HepG2 (cell line): ENCODE results near the gene SHANK2. TPM values are rescaled to one million over a fixed set of nuclear protein-coding genes. Genes with fewer than 3 reads are reported as not detected.

Experiments
- GMEB2 ChIP-seq: IDR thresholded peaks from 2 replicates; pipeline ENCODE4 v1.6.1; 2016; ENCODE audit warnings: missing biosample characterization, missing genetic modification reagents, low read depth
- HMG20A ChIP-seq: IDR thresholded peaks from 2 replicates; pipeline ENCODE4 v1.6.1; 2016; ENCODE audit warnings: borderline replicate concordance
- ISX ChIP-seq: sonication (generic); formaldehyde crosslinking; conservative IDR thresholded peaks from 2 replicates; pipeline ENCODE4 v1.5.0; 2020; ENCODE audit warnings: missing genetic modification reagents
- KDM3A ChIP-seq: IDR thresholded peaks from 2 replicates; pipeline ENCODE4 v1.6.1; 2018; ENCODE audit warnings: low read depth, missing compliant biosample characterization
- KMT2B ChIP-seq: IDR thresholded peaks from 2 replicates; pipeline ENCODE4 v1.6.1; 2016; ENCODE audit warnings: missing genetic modification reagents, missing compliant biosample characterization
- MAF1 ChIP-seq: sonication (generic); formaldehyde crosslinking; IDR thresholded peaks from 2 replicates; pipeline ENCODE4 v1.5.0; 2020; ENCODE audit warnings: missing genetic modification reagents, borderline replicate concordance
- MIXL1 ChIP-seq: IDR thresholded peaks from 2 replicates; pipeline ENCODE4 v1.6.1; 2016
- NFATC3 ChIP-seq: sonication (generic); formaldehyde crosslinking; IDR thresholded peaks from 2 replicates; pipeline ENCODE4 v1.5.1; 2020; ENCODE audit warnings: mild to moderate bottlenecking, missing genetic modification reagents
- PHF21A ChIP-seq: sonication (generic); formaldehyde crosslinking; IDR thresholded peaks from 2 replicates; pipeline ENCODE4 v1.5.0; 2020; ENCODE audit warnings: mild to moderate bottlenecking, missing genetic modification reagents
- RAD51 ChIP-seq: fragments of 450-650 bp; IDR thresholded peaks from 2 replicates; pipeline ENCODE4 v1.6.1; 2016; ENCODE audit warnings: borderline replicate concordance
- REL ChIP-seq: sonication (generic); formaldehyde crosslinking; conservative IDR thresholded peaks from 2 replicates; pipeline ENCODE4 v1.8.0; 2022; ENCODE audit warnings: mild to moderate bottlenecking, missing genetic modification reagents, moderate library complexity
- RORA ChIP-seq: sonication (generic); formaldehyde crosslinking; IDR thresholded peaks from 2 replicates; pipeline ENCODE4 v1.5.0; 2020; ENCODE audit warnings: mild to moderate bottlenecking, missing genetic modification reagents, moderate library complexity
- SUZ12 ChIP-seq: fragments of 150-350 bp; IDR thresholded peaks from 2 replicates; pipeline ENCODE4 v1.6.1; 2014; ENCODE audit warnings: low read depth, low read length
- TGIF2 ChIP-seq: IDR thresholded peaks from 2 replicates; pipeline ENCODE4 v1.6.1; 2016; ENCODE audit warnings: control low read depth, missing compliant biosample characterization
- TSC22D2 ChIP-seq: sonication (generic); formaldehyde crosslinking; IDR thresholded peaks from 2 replicates; pipeline ENCODE4 v1.5.1; 2020; ENCODE audit warnings: missing genetic modification reagents, mild to moderate bottlenecking, borderline replicate concordance
- YEATS4 ChIP-seq: sonication (generic); formaldehyde crosslinking; IDR thresholded peaks from 2 replicates; pipeline ENCODE4 v1.4.0; 2020; ENCODE audit warnings: missing genetic modification reagents, borderline replicate concordance
- ZBTB38 ChIP-seq: sonication (generic); formaldehyde crosslinking; IDR thresholded peaks from 2 replicates; pipeline ENCODE4 v1.5.1; 2020; ENCODE audit warnings: mild to moderate bottlenecking, missing genetic modification reagents
- ZIK1 ChIP-seq: sonication (generic); formaldehyde crosslinking; IDR thresholded peaks from 2 replicates; pipeline ENCODE4 v1.5.0; 2020; ENCODE audit warnings: mild to moderate bottlenecking, low read depth, missing genetic modification reagents, borderline replicate concordance
- ZNF251 ChIP-seq: sonication (generic); formaldehyde crosslinking; IDR thresholded peaks from 2 replicates; pipeline ENCODE4 v1.9.0; 2021; ENCODE audit warnings: mild to moderate bottlenecking, missing genetic modification reagents
- ZNF253 ChIP-seq: sonication (generic); formaldehyde crosslinking; IDR thresholded peaks from 2 replicates; pipeline ENCODE4 v1.8.0; 2022; ENCODE audit warnings: mild to moderate bottlenecking, missing genetic modification reagents, borderline replicate concordance
- polyA plus RNA-seq, 8 experiments: library from polyadenylated mRNA; depleted of rRNA in 3 of 8; stranded (reverse) in 7 of 8; unstranded in 1 of 8; fragments of >200 nt; fragmentation: Illumina TruSeq in 4 of 8; extraction: Trizol in 4 of 8; gene quantifications; 2 replicates each; pipeline versions ENCODE4 v1.2.1 to v1.2.3, GENCODE V29; 2011 to 2016; ENCODE audit warnings: low read depth in 4 of 8, missing spikeins in 1 of 8, mixed read lengths in 1 of 8; ENCODE audit not compliant: insufficient read depth in 1 of 8
- total RNA-seq, 5 experiments: library from RNA; depleted of rRNA; stranded (reverse); fragments of >200 nt; fragmentation: Illumina TruSeq; extraction: Trizol; gene quantifications; 2 replicates each; pipeline ENCODE4 v1.2.3, GENCODE V29; 2016; ENCODE audit warnings: low read depth in 1 of 5
- TF ChIP-seq, protein P1 (sequence below): sonication (generic); formaldehyde crosslinking; IDR thresholded peaks from 2 replicates; pipeline ENCODE4 v1.4.0; 2020; ENCODE audit warnings: missing genetic modification reagents
- TF ChIP-seq, protein P2 (sequence below): sonication (generic); formaldehyde crosslinking; IDR thresholded peaks from 2 replicates; pipeline ENCODE4 v1.4.0; 2020; ENCODE audit warnings: missing genetic modification reagents
- TF ChIP-seq, protein P3 (sequence below): sonication (generic); formaldehyde crosslinking; IDR thresholded peaks from 2 replicates; pipeline ENCODE4 v1.4.0; 2020; ENCODE audit warnings: mild to moderate bottlenecking, missing genetic modification reagents

Gene SHANK2
- total and polyA plus RNA-seq, 2 of the 13 experiments (the other 11 are each of a cell fraction or from before 2014, with no cell fraction given) = 10.2 to 13.0 TPM

GRCh38 chr11:71240865-71241691 is 11.3 kb downstream of the SHANK2 start (continued):
- TF ChIP-seq ZIK1 (no peak), RAD51 (no peak), TGIF2 (peak; percentile 78; the same call in 1 of the 2 replicates), HMG20A (CRISPR knock-in tag) (peak; percentile 70; the same call in 1 of the 2 replicates), PHF21A (CRISPR knock-in tag) (peak; percentile 97), NFATC3 (no peak), TSC22D2 (CRISPR knock-in tag) (no peak), ZNF253 (CRISPR knock-in tag) (no peak), YEATS4 (CRISPR knock-in tag) (no peak; the same call in 1 of the 2 replicates), ZNF251 (CRISPR knock-in tag) (no peak), MIXL1 (CRISPR knock-in tag) (peak; percentile 99), ZBTB38 (CRISPR knock-in tag) (peak; percentile 87), SUZ12 (no peak), KMT2B (CRISPR knock-in tag) (peak; percentile 65), GMEB2 (CRISPR knock-in tag) (no peak), MAF1 (no peak), KDM3A (CRISPR knock-in tag) (0 out of 2 replicates have a peak, but pooled peaks have one; percentile 53), REL (CRISPR knock-in tag) (no peak), ISX (CRISPR knock-in tag) (no peak), RORA (CRISPR knock-in tag) (no peak)
- TF ChIP-seq, protein P1, sequence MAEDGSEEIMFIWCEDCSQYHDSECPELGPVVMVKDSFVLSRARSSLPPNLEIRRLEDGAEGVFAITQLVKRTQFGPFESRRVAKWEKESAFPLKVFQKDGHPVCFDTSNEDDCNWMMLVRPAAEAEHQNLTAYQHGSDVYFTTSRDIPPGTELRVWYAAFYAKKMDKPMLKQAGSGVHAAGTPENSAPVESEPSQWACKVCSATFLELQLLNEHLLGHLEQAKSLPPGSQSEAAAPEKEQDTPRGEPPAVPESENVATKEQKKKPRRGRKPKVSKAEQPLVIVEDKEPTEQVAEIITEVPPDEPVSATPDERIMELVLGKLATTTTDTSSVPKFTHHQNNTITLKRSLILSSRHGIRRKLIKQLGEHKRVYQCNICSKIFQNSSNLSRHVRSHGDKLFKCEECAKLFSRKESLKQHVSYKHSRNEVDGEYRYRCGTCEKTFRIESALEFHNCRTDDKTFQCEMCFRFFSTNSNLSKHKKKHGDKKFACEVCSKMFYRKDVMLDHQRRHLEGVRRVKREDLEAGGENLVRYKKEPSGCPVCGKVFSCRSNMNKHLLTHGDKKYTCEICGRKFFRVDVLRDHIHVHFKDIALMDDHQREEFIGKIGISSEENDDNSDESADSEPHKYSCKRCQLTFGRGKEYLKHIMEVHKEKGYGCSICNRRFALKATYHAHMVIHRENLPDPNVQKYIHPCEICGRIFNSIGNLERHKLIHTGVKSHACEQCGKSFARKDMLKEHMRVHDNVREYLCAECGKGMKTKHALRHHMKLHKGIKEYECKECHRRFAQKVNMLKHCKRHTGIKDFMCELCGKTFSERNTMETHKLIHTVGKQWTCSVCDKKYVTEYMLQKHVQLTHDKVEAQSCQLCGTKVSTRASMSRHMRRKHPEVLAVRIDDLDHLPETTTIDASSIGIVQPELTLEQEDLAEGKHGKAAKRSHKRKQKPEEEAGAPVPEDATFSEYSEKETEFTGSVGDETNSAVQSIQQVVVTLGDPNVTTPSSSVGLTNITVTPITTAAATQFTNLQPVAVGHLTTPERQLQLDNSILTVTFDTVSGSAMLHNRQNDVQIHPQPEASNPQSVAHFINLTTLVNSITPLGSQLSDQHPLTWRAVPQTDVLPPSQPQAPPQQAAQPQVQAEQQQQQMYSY = no peak
- TF ChIP-seq, protein P2, sequence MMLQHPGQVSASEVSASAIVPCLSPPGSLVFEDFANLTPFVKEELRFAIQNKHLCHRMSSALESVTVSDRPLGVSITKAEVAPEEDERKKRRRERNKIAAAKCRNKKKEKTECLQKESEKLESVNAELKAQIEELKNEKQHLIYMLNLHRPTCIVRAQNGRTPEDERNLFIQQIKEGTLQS = peak; percentile 94
- TF ChIP-seq, protein P3, sequence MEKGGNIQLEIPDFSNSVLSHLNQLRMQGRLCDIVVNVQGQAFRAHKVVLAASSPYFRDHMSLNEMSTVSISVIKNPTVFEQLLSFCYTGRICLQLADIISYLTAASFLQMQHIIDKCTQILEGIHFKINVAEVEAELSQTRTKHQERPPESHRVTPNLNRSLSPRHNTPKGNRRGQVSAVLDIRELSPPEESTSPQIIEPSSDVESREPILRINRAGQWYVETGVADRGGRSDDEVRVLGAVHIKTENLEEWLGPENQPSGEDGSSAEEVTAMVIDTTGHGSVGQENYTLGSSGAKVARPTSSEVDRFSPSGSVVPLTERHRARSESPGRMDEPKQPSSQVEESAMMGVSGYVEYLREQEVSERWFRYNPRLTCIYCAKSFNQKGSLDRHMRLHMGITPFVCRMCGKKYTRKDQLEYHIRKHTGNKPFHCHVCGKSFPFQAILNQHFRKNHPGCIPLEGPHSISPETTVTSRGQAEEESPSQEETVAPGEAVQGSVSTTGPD (CRISPR knock-in tag) = no peak
